Measurements from ENCODE around the gene KLHL5.

- TF ChIP-seq CTCF (IDR thresholded peaks at IDR 0.05; ENCODE audit: insufficient read depth, low read length, poor library complexity, severe bottlenecking), result no peak
- TF ChIP-seq EZH2phosphoT487 (conservative IDR thresholded peaks at IDR 0.05; ENCODE audit: low read length), result no peak
Measured at GRCh38 chr4:39083164-39083563, 21.1 kb downstream of the KLHL5 start.
